H9 (cell line): ENCODE measurements around the gene CADM1. TPM values are rescaled to one million over a fixed set of nuclear protein-coding genes. Genes with fewer than 3 reads are reported as not detected.

Experiments
- DNase-seq: peaks from one replicate; pipeline ENCODE4 v3.0.0-alpha.2; 2017
- H2AFZ ChIP-seq: one replicate; pipeline ENCODE4 v1.6.1; 2013; ENCODE audit warnings: mild to moderate bottlenecking, low read length, control low read depth, moderate library complexity
- H2AK5ac ChIP-seq: 2 replicates; pipeline ENCODE4 v1.6.1; 2013; ENCODE audit warnings: low read length, control low read depth, mixed read lengths; ENCODE audit not compliant: insufficient read length
- H2BK120ac ChIP-seq: one replicate; pipeline ENCODE4 v1.6.1; 2013; ENCODE audit warnings: low read depth, mild to moderate bottlenecking, low read length, control low read depth, inconsistent platforms; ENCODE audit not compliant: poor library complexity, severe bottlenecking
- H2BK12ac ChIP-seq: 2 replicates; pipeline ENCODE4 v1.6.1; 2013; ENCODE audit warnings: low read length, control low read depth, mixed read lengths, low read depth; ENCODE audit not compliant: insufficient read length
- H2BK15ac ChIP-seq: 2 replicates; pipeline ENCODE4 v1.6.1; 2013; ENCODE audit warnings: low read depth, low read length, control low read depth
- H2BK20ac ChIP-seq: one replicate; pipeline ENCODE4 v1.6.1; 2013; ENCODE audit warnings: low read depth, mild to moderate bottlenecking, low read length, control low read depth, inconsistent platforms; ENCODE audit not compliant: poor library complexity, severe bottlenecking
- H2BK5ac ChIP-seq: 2 replicates; pipeline ENCODE4 v1.6.1; 2013; ENCODE audit warnings: low read length, control low read depth, mixed read lengths; ENCODE audit not compliant: insufficient read length
- H3K14ac ChIP-seq: 2 replicates; pipeline ENCODE4 v1.6.1; 2013; ENCODE audit warnings: low read length, control low read depth; ENCODE audit not compliant: insufficient read depth
- H3K18ac ChIP-seq: 2 replicates; pipeline ENCODE4 v1.6.1; 2013; ENCODE audit warnings: low read depth, mild to moderate bottlenecking, mixed read lengths, low read length, control low read depth; ENCODE audit not compliant: insufficient read length
- H3K23ac ChIP-seq: 2 replicates; pipeline ENCODE4 v1.6.1; 2013; ENCODE audit warnings: low read length, control low read depth, mixed read lengths, low read depth; ENCODE audit not compliant: insufficient read length
- H3K23me2 ChIP-seq: 2 replicates; pipeline ENCODE4 v1.6.1; 2013; ENCODE audit warnings: low read depth, mild to moderate bottlenecking, mixed read lengths, low read length, control low read depth; ENCODE audit not compliant: insufficient read length, poor library complexity, severe bottlenecking
- H3K27ac ChIP-seq: 2 replicates; pipeline ENCODE4 v1.5.1; 2013; ENCODE audit warnings: low read length, control low read depth, mixed read lengths, low read depth; ENCODE audit not compliant: insufficient read length
- H3K27me3 ChIP-seq: 2 replicates; pipeline ENCODE4 v1.6.1; 2013; ENCODE audit warnings: low read length, control low read depth, inconsistent platforms; ENCODE audit not compliant: insufficient read depth
- H3K4ac ChIP-seq: 2 replicates; pipeline ENCODE4 v1.6.1; 2013; ENCODE audit warnings: low read depth, mild to moderate bottlenecking, control low read depth, inconsistent platforms, low read length, moderate library complexity
- H3K4me1 ChIP-seq: 2 replicates; pipeline ENCODE4 v1.6.1; 2013; ENCODE audit warnings: low read length, control low read depth, inconsistent platforms; ENCODE audit not compliant: insufficient read depth
- H3K4me2 ChIP-seq: 2 replicates; pipeline ENCODE4 v1.6.1; 2013; ENCODE audit warnings: low read length, control low read depth, mixed read lengths; ENCODE audit not compliant: insufficient read length, insufficient read depth
- H3K56ac ChIP-seq: 2 replicates; pipeline ENCODE4 v1.6.1; 2013; ENCODE audit warnings: low read depth, mild to moderate bottlenecking, mixed read lengths, low read length, control low read depth; ENCODE audit not compliant: insufficient read length
- H3K79me1 ChIP-seq: 2 replicates; pipeline ENCODE4 v1.6.1; 2013; ENCODE audit warnings: low read depth, mild to moderate bottlenecking, moderate library complexity, low read length, control low read depth, inconsistent platforms; ENCODE audit not compliant: insufficient read depth, poor library complexity, severe bottlenecking
- H3K79me2 ChIP-seq: 2 replicates; pipeline ENCODE4 v1.6.1; 2013; ENCODE audit warnings: low read length, control low read depth, inconsistent platforms; ENCODE audit not compliant: insufficient read depth
- H3K9ac ChIP-seq: 2 replicates; pipeline ENCODE4 v1.6.1; 2013; ENCODE audit warnings: low read length, control low read depth, mixed read lengths; ENCODE audit not compliant: insufficient read length; ENCODE audit errors: extremely low read depth
- H3K9me3 ChIP-seq: one replicate; pipeline ENCODE4 v1.6.1; 2013; ENCODE audit warnings: low read depth, low read length, inconsistent platforms; ENCODE audit not compliant: control insufficient read depth
- H3T11ph ChIP-seq: one replicate; pipeline ENCODE4 v1.6.1; 2013; ENCODE audit warnings: mild to moderate bottlenecking, low read length, control low read depth, inconsistent platforms
- H4K20me1 ChIP-seq: one replicate; pipeline ENCODE4 v1.6.1; 2013; ENCODE audit not compliant: control insufficient read depth, insufficient read length, insufficient read depth
- H4K5ac ChIP-seq: 2 replicates; pipeline ENCODE4 v1.6.1; 2013; ENCODE audit warnings: low read depth, mild to moderate bottlenecking, mixed read lengths, low read length, control low read depth; ENCODE audit not compliant: insufficient read length
- H4K8ac ChIP-seq: replicated peaks from 2 replicates; pipeline ENCODE4 v1.6.1; 2013; ENCODE audit warnings: low read length, control low read depth, mixed read lengths, low read depth; ENCODE audit not compliant: insufficient read length
- H4K91ac ChIP-seq: 2 replicates; pipeline ENCODE4 v1.6.1; 2013; ENCODE audit warnings: low read depth, mild to moderate bottlenecking, moderate library complexity, mixed read lengths, low read length, control low read depth; ENCODE audit not compliant: insufficient read length
- H3K27ac Mint-ChIP-seq, 3 experiments: 2 replicates in 2 of 3; 3 replicates in 1 of 3; pipeline ENCODE4 v1.8.0; 2020 to 2021; ENCODE audit warnings: mixed read lengths in 3 of 3, mild to moderate bottlenecking in 1 of 3, moderate library complexity in 1 of 3
- H3K27me3 Mint-ChIP-seq: 2 replicates; pipeline ENCODE4 v1.8.0; 2021; ENCODE audit warnings: low read depth, mild to moderate bottlenecking, moderate library complexity, mixed read lengths
- H3K36me3 Mint-ChIP-seq, 3 experiments: 2 replicates in 2 of 3; 3 replicates in 1 of 3; pipeline ENCODE4 v1.8.0; 2020 to 2021; ENCODE audit warnings: low read depth in 3 of 3, mixed read lengths in 3 of 3; ENCODE audit not compliant: insufficient read depth in 1 of 3
- H3K4me1 Mint-ChIP-seq, 2 experiments: 2 replicates each; pipeline ENCODE4 v1.8.0; 2020; ENCODE audit warnings: mixed read lengths in 2 of 2
- H3K4me3 Mint-ChIP-seq, 2 experiments: 2 replicates in 1 of 2; 3 replicates in 1 of 2; pipeline ENCODE4 v1.8.0; 2020 to 2021; ENCODE audit warnings: mild to moderate bottlenecking in 2 of 2, mixed read lengths in 2 of 2, moderate library complexity in 1 of 2
- H3K9me3 Mint-ChIP-seq, 2 experiments: 2 replicates in 1 of 2; 3 replicates in 1 of 2; pipeline ENCODE4 v1.8.0; 2020; ENCODE audit warnings: mild to moderate bottlenecking in 2 of 2, mixed read lengths in 2 of 2, moderate library complexity in 1 of 2
- CTCF ChIP-seq: fragments of 200-600 bp; sonication (generic); conservative IDR thresholded peaks from 3 replicates; pipeline ENCODE4 v1.8.0; 2021; ENCODE audit warnings: antibody characterized with exemption, mild to moderate bottlenecking
- WGBS: extraction: QIAGEN DNeasy Blood & Tissue Kit; methylation state at CpG from one replicate; pipeline ENCODE4 v1.1.7; 2013; ENCODE audit warnings: missing lambda C conversion rate, low lambda C conversion rate, mixed read lengths; ENCODE audit not compliant: insufficient read length; ENCODE audit errors: extremely low coverage; 5-methylcytosine and 5-hydroxymethylcytosine counted together
- total RNA-seq: library from RNA; stranded (reverse); gene quantifications from 2 replicates; pipeline ENCODE4 v1.2.1, GENCODE V29; 2021

CADM1 gene
- total RNA-seq, 1 experiment from 2014 or later = 11.9 TPM

GRCh38 chr11:115242982-115243381 is 261.2 kb downstream of the CADM1 start:
- no peak for TF ChIP-seq CTCF
- no CpG with 5 or more reads among the region's 1 CpG for WGBS
- Histone ChIP-seq H3K23me2 (no peaks in the 10 kb centered on the region), H3K27ac (no peak overlapping the region), H3K4ac (no peak overlapping the region), H3K27me3 (no peaks in the 10 kb centered on the region), H3K4me2 (no peak overlapping the region), H3K9ac (no peak overlapping the region), H2BK5ac (no peak overlapping the region), H2AFZ (no peak overlapping the region), H2BK12ac (no peak overlapping the region), H3K18ac (no peak overlapping the region), H3K79me1 (no peaks in the 10 kb centered on the region), H2BK15ac (no peak overlapping the region), H3T11ph (no peak overlapping the region), H2BK20ac (no peak overlapping the region), H3K79me2 (no peaks in the 10 kb centered on the region), H4K20me1 (no peaks in the 10 kb centered on the region), H3K9me3 (no peaks in the 10 kb centered on the region), H3K23ac (no peak overlapping the region), H3K4me1 (no peaks in the 10 kb centered on the region), H3K56ac (no peak overlapping the region), H2AK5ac (no peak overlapping the region), H2BK120ac (no peak overlapping the region), H4K91ac (no peak overlapping the region), H4K8ac (no peak overlapping the region), H3K14ac (no peak overlapping the region), H4K5ac (no peak overlapping the region)
- Mint-ChIP-seq H3K27me3 (no peaks in the 10 kb centered on the region), H3K27ac (no peak overlapping the region), H3K4me3 (no peak overlapping the region), H3K9me3 (no peaks in the 10 kb centered on the region), H3K4me1 (peaks cover 5 to 14% of the 10 kb centered on the region in 2 experiments; a peak in 3 of 4 replicates), H3K36me3 (no peaks in the 10 kb centered on the region)
- DNase-seq = no peak
